ENCODE results near the gene KLHDC10. TPM values are rescaled to one million over a fixed set of nuclear protein-coding genes. Genes with fewer than 3 reads are reported as not detected.

KLHDC10 gene
- total and polyA plus RNA-seq, 2 of the 13 experiments (the other 11 are each of a cell fraction or from before 2014, with no cell fraction given), result 11.9 to 21.6 TPM

DNA sequence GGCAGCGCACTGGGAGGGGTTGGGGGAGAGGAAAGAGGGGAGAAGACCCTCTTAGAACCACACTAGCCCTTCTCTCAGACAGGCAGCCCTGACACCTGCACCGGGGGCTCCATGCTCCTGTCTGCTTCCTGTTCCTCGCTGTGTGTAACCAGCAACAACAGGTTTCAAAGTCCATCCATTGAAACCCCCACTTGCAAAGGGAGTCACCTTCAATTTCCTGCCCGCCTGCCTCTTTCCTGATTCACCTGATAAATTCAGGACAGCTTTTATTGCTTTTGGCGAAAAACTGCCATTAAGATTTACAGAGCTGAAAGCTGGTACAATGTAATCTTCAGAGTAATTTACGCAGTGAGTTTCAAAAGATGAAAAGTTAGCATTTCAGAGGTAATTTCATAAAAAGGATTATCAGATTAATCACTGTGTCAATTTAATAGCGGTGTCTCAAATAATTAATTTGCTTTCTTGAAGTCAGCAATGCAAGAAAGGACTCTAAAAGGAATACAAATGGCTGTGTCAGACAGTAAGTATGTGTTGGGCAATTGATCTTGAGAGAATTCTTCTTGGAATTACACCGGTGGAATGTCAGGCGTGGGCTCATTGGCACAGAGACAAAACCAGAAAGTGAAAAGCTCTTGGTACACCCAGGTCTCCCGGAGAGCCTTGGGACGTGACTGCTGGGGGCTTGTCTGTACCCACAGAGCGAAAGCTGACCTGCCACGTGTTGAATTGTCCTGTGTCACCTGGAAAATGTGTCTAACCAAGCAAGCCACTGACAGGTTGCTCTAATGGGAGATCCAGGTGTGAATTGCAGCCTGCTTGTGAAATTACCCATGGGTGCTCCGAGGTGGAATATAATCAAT is 74.2 kb downstream of the KLHDC10 start (continued):
- TF ChIP-seq ZNF512 (CRISPR knock-in tag; IDR thresholded peaks at IDR 0.05), result no peak
- no peak for TF ChIP-seq MAZ (IDR thresholded peaks at IDR 0.05; ENCODE audit: borderline replicate concordance, low read depth, low read length)
- no peak for TF ChIP-seq MAZ (CRISPR knock-in tag; IDR thresholded peaks at IDR 0.05; ENCODE audit: low read depth)
- TF ChIP-seq ZNF629 (CRISPR knock-in tag; conservative IDR thresholded peaks at IDR 0.05), result no peak
- TF ChIP-seq, protein P1, sequence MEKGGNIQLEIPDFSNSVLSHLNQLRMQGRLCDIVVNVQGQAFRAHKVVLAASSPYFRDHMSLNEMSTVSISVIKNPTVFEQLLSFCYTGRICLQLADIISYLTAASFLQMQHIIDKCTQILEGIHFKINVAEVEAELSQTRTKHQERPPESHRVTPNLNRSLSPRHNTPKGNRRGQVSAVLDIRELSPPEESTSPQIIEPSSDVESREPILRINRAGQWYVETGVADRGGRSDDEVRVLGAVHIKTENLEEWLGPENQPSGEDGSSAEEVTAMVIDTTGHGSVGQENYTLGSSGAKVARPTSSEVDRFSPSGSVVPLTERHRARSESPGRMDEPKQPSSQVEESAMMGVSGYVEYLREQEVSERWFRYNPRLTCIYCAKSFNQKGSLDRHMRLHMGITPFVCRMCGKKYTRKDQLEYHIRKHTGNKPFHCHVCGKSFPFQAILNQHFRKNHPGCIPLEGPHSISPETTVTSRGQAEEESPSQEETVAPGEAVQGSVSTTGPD (CRISPR knock-in tag; IDR thresholded peaks at IDR 0.05), result no peak

DNA sequence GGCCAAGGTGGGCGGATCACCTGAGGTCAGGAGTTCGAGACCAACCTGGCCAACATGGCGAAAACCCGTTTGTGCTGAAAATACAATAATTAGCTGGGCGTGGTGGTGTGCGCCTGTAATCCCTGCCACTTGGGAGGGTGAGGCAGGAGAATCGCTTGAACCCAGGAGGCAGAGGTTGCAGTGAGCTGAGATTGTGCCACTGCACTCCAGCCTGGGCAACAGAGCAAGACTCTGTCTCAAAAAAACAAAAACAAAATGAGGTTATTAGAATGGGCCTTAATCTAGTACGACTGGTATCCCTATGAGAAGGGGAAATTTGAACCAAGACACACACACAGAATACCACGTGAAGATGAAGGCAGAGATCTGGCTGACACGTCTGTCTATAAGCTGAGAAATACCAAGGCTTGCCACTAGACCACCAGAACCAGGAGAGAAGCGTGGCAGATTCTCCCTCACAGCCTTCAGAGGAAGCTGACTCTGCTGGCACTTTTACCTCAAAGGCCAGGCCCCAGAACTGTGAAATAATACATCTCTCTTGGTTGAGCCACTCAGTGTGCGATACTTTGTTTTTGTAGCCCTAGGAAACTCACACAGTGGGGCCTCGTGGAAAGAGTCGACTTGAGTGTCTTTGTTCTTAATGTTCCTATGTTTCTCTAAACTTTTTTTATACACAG is 75.2 kb downstream of the KLHDC10 start:
- Histone ChIP-seq H4K20me1 (ENCODE audit: insufficient read depth, low read length) (no peaks in the 10 kb centered on the region), H3K27me3 (ENCODE audit: control insufficient read depth in 1 of 2, insufficient read depth in 2 of 2, low read length in 2 of 2) (no peaks in the 10 kb centered on the region), H3K9me3 (ENCODE audit: low read length) (no peaks in the 10 kb centered on the region), H3K9ac (ENCODE audit: insufficient read depth, low read depth, low read length) (no peak overlapping the region), H3K4me2 (ENCODE audit: low read depth, low read length) (no peak overlapping the region), H3K27ac (ENCODE audit: extremely low read length, insufficient read depth, low read length) (no peak overlapping the region), H3K79me2 (ENCODE audit: insufficient read depth, low read length) (no peaks in the 10 kb centered on the region), H3K4me1 (ENCODE audit: insufficient read depth, low read length) (peaks cover 38% of the 10 kb centered on the region), H2AFZ (ENCODE audit: low read length) (no peak overlapping the region), H3K4me3 (replicated peaks in 1 of 3; ENCODE audit: insufficient read depth in 1 of 3, low read depth in 2 of 3, low read length in 3 of 3) (no peak overlapping the region), H3K36me3 (replicated peaks in 1 of 2; ENCODE audit: control insufficient read depth in 1 of 2, insufficient read depth in 2 of 2, low read length in 2 of 2) (no peaks in the 10 kb centered on the region)
- POLR2A ChIA-PET, result interaction anchor here (2.2 kb wide), 1 partner anchor 60 kb away, joined by 7 read pairs; the partner anchor contains the start of gene TMEM209
- in situ Hi-C loops (cut with HindIII; ENCODE audit: extremely low pct_ligation_motif_present, low pct_unique_long_range_greater_than_20kb), result no loop called here
- CTCF ChIA-PET (ENCODE audit: low intra/inter-chr PET ratio, low total read pairs), result no interaction called here
- BruUV-seq (replicated peaks), result no TSS peak
- DNase-seq (ENCODE audit: low spot score) (no peak), FAIRE-seq (no peak), ATAC-seq (no peak)
- intact Hi-C loops (cut with micrococcal nuclease; ENCODE audit: unreplicated experiment), result no loop called here
- WGBS (ENCODE audit: low lambda C conversion rate), result 94% methylated on average over 13 of the region's 14 CpGs
- TF ChIP-seq, protein P2, sequence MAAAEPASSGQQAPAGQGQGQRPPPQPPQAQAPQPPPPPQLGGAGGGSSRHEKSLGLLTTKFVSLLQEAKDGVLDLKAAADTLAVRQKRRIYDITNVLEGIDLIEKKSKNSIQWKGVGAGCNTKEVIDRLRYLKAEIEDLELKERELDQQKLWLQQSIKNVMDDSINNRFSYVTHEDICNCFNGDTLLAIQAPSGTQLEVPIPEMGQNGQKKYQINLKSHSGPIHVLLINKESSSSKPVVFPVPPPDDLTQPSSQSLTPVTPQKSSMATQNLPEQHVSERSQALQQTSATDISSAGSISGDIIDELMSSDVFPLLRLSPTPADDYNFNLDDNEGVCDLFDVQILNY (CRISPR knock-in tag; conservative IDR thresholded peaks at IDR 0.05), result no peak
- TF ChIP-seq, protein P3, sequence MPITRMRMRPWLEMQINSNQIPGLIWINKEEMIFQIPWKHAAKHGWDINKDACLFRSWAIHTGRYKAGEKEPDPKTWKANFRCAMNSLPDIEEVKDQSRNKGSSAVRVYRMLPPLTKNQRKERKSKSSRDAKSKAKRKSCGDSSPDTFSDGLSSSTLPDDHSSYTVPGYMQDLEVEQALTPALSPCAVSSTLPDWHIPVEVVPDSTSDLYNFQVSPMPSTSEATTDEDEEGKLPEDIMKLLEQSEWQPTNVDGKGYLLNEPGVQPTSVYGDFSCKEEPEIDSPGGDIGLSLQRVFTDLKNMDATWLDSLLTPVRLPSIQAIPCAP (CRISPR knock-in tag; IDR thresholded peaks at IDR 0.05; ENCODE audit: low read depth), result no peak
- no peak for TF ChIP-seq ELF4 (CRISPR knock-in tag; IDR thresholded peaks at IDR 0.05; ENCODE audit: borderline replicate concordance)
- no peak for TF ChIP-seq CHCHD3 (CRISPR knock-in tag; IDR thresholded peaks at IDR 0.05)
- no peak for TF ChIP-seq JARID2 (CRISPR knock-in tag; IDR thresholded peaks at IDR 0.05; ENCODE audit: insufficient replicate concordance)
- no peak for TF ChIP-seq CENPT (CRISPR knock-in tag; IDR thresholded peaks at IDR 0.05; ENCODE audit: low read depth)
- TF ChIP-seq, protein P4, sequence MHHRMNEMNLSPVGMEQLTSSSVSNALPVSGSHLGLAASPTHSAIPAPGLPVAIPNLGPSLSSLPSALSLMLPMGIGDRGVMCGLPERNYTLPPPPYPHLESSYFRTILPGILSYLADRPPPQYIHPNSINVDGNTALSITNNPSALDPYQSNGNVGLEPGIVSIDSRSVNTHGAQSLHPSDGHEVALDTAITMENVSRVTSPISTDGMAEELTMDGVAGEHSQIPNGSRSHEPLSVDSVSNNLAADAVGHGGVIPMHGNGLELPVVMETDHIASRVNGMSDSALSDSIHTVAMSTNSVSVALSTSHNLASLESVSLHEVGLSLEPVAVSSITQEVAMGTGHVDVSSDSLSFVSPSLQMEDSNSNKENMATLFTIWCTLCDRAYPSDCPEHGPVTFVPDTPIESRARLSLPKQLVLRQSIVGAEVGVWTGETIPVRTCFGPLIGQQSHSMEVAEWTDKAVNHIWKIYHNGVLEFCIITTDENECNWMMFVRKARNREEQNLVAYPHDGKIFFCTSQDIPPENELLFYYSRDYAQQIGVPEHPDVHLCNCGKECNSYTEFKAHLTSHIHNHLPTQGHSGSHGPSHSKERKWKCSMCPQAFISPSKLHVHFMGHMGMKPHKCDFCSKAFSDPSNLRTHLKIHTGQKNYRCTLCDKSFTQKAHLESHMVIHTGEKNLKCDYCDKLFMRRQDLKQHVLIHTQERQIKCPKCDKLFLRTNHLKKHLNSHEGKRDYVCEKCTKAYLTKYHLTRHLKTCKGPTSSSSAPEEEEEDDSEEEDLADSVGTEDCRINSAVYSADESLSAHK (CRISPR knock-in tag; IDR thresholded peaks at IDR 0.05; ENCODE audit: borderline replicate concordance), result no peak
- no peak for TF ChIP-seq RBAK (CRISPR knock-in tag; IDR thresholded peaks at IDR 0.05)
